GM23338 (cell line): ENCODE measurements around the gene HES7.

Source experiments
- EZH2 ChIP-seq: fragments of 200-600 bp; sonication (generic); IDR thresholded peaks from one replicate; pipeline ENCODE4 v1.8.0; 2017; ENCODE audit warnings: antibody characterized with exemption, mild to moderate bottlenecking, low read depth; ENCODE audit not compliant: unreplicated experiment
- EZH2phosphoT487 ChIP-seq: fragments of 200-600 bp; sonication (generic); IDR thresholded peaks from one replicate; pipeline ENCODE4 v1.8.1; 2018; ENCODE audit warnings: antibody characterized with exemption; ENCODE audit not compliant: unreplicated experiment
- JUNB ChIP-seq: IDR thresholded peaks from one replicate; pipeline ENCODE4 v1.6.1; 2016; ENCODE audit warnings: antibody characterized with exemption; ENCODE audit not compliant: unreplicated experiment
- POLR2AphosphoS5 ChIP-seq: IDR thresholded peaks from 2 replicates; pipeline ENCODE4 v1.6.1; 2016; ENCODE audit warnings: antibody characterized with exemption, low read depth
- TF ChIP-seq, protein P1 (sequence below), 2 experiments: fragments of 200-600 bp in 1 of 2; sonication (generic) in 1 of 2; conservative IDR thresholded peaks; 2 replicates each; pipeline versions ENCODE4 v1.5.1 to v1.6.1; 2016 to 2017; ENCODE audit warnings: antibody characterized with exemption in 2 of 2, low read depth in 2 of 2, mild to moderate bottlenecking in 2 of 2, moderate library complexity in 1 of 2
- TF ChIP-seq, protein P2 (sequence below): IDR thresholded peaks from one replicate; pipeline ENCODE4 v1.6.1; 2018; ENCODE audit warnings: antibody characterized with exemption; ENCODE audit not compliant: unreplicated experiment
- TF ChIP-seq, protein P3 (sequence below): fragments of 250-450 bp; sonication (Bioruptor Pico); IDR thresholded peaks from 2 replicates; pipeline ENCODE4 v1.5.0; 2020; ENCODE audit warnings: mild to moderate bottlenecking, moderate library complexity

DNA sequence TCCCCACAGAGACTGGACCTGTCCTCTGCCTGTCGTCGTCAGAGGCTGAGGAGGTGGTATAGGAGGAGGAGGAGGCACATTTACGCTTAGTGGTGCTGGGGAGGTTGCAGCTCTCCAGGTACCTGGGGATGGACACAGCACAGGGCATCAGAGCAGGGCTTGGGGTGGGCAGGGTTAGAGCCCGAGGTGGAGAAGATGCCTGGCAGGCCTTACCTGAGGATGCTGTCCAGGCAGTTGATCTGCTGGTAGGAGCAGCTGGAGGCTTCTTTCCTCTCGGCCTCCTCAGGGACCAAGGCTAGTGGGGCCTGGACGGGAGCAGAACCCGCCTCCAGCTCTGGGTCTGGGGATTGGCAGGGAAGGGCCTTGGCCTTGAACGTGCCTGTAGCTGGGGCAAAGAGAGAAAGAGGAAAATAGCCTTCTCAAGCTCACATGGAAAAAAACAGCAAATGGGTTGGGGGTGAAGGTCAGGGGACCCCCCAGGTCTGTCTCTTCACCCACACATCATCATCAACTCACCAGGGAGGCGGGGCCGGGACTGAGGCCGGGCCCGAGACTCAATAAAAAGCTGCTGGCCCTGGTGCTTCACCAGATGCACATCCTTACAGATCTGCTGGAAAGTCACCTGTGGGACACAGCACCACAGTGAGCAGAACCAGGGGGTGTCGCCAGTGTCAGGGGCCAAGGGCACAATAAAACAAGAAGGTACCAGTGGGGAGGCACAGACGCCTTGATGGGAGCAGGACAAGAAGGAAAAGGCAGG, 22.7 kb upstream of the HES7 start:
- TF ChIP-seq, protein P1, sequence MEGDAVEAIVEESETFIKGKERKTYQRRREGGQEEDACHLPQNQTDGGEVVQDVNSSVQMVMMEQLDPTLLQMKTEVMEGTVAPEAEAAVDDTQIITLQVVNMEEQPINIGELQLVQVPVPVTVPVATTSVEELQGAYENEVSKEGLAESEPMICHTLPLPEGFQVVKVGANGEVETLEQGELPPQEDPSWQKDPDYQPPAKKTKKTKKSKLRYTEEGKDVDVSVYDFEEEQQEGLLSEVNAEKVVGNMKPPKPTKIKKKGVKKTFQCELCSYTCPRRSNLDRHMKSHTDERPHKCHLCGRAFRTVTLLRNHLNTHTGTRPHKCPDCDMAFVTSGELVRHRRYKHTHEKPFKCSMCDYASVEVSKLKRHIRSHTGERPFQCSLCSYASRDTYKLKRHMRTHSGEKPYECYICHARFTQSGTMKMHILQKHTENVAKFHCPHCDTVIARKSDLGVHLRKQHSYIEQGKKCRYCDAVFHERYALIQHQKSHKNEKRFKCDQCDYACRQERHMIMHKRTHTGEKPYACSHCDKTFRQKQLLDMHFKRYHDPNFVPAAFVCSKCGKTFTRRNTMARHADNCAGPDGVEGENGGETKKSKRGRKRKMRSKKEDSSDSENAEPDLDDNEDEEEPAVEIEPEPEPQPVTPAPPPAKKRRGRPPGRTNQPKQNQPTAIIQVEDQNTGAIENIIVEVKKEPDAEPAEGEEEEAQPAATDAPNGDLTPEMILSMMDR (conservative IDR thresholded peaks at IDR 0.05; ENCODE audit: low read depth in 2 of 2) = no peak
- TF ChIP-seq EZH2phosphoT487 (no peak), EZH2 (no peak), POLR2AphosphoS5 (no peak), JUNB (no peak)
- TF ChIP-seq, protein P2, sequence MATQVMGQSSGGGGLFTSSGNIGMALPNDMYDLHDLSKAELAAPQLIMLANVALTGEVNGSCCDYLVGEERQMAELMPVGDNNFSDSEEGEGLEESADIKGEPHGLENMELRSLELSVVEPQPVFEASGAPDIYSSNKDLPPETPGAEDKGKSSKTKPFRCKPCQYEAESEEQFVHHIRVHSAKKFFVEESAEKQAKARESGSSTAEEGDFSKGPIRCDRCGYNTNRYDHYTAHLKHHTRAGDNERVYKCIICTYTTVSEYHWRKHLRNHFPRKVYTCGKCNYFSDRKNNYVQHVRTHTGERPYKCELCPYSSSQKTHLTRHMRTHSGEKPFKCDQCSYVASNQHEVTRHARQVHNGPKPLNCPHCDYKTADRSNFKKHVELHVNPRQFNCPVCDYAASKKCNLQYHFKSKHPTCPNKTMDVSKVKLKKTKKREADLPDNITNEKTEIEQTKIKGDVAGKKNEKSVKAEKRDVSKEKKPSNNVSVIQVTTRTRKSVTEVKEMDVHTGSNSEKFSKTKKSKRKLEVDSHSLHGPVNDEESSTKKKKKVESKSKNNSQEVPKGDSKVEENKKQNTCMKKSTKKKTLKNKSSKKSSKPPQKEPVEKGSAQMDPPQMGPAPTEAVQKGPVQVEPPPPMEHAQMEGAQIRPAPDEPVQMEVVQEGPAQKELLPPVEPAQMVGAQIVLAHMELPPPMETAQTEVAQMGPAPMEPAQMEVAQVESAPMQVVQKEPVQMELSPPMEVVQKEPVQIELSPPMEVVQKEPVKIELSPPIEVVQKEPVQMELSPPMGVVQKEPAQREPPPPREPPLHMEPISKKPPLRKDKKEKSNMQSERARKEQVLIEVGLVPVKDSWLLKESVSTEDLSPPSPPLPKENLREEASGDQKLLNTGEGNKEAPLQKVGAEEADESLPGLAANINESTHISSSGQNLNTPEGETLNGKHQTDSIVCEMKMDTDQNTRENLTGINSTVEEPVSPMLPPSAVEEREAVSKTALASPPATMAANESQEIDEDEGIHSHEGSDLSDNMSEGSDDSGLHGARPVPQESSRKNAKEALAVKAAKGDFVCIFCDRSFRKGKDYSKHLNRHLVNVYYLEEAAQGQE = no peak
- TF ChIP-seq, protein P3, sequence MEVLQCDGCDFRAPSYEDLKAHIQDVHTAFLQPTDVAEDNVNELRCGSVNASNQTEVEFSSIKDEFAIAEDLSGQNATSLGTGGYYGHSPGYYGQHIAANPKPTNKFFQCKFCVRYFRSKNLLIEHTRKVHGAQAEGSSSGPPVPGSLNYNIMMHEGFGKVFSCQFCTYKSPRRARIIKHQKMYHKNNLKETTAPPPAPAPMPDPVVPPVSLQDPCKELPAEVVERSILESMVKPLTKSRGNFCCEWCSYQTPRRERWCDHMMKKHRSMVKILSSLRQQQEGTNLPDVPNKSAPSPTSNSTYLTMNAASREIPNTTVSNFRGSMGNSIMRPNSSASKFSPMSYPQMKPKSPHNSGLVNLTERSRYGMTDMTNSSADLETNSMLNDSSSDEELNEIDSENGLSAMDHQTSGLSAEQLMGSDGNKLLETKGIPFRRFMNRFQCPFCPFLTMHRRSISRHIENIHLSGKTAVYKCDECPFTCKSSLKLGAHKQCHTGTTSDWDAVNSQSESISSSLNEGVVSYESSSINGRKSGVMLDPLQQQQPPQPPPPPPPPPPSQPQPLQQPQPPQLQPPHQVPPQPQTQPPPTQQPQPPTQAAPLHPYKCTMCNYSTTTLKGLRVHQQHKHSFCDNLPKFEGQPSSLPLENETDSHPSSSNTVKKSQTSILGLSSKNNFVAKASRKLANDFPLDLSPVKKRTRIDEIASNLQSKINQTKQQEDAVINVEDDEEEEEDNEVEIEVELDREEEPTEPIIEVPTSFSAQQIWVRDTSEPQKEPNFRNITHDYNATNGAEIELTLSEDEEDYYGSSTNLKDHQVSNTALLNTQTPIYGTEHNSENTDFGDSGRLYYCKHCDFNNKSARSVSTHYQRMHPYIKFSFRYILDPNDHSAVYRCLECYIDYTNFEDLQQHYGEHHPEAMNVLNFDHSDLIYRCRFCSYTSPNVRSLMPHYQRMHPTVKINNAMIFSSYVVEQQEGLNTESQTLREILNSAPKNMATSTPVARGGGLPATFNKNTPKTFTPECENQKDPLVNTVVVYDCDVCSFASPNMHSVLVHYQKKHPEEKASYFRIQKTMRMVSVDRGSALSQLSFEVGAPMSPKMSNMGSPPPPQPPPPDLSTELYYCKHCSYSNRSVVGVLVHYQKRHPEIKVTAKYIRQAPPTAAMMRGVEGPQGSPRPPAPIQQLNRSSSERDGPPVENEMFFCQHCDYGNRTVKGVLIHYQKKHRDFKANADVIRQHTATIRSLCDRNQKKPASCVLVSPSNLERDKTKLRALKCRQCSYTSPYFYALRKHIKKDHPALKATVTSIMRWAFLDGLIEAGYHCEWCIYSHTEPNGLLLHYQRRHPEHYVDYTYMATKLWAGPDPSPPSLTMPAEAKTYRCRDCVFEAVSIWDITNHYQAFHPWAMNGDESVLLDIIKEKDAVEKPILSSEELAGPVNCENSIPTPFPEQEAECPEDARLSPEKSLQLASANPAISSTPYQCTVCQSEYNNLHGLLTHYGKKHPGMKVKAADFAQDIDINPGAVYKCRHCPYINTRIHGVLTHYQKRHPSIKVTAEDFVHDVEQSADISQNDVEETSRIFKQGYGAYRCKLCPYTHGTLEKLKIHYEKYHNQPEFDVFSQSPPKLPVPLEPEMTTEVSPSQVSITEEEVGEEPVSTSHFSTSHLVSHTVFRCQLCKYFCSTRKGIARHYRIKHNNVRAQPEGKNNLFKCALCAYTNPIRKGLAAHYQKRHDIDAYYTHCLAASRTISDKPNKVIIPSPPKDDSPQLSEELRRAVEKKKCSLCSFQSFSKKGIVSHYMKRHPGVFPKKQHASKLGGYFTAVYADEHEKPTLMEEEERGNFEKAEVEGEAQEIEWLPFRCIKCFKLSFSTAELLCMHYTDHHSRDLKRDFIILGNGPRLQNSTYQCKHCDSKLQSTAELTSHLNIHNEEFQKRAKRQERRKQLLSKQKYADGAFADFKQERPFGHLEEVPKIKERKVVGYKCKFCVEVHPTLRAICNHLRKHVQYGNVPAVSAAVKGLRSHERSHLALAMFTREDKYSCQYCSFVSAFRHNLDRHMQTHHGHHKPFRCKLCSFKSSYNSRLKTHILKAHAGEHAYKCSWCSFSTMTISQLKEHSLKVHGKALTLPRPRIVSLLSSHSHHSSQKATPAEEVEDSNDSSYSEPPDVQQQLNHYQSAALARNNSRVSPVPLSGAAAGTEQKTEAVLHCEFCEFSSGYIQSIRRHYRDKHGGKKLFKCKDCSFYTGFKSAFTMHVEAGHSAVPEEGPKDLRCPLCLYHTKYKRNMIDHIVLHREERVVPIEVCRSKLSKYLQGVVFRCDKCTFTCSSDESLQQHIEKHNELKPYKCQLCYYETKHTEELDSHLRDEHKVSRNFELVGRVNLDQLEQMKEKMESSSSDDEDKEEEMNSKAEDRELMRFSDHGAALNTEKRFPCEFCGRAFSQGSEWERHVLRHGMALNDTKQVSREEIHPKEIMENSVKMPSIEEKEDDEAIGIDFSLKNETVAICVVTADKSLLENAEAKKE = no peak
